ENCODE measurements around the gene KTN1.

GRCh38 chr14:55574988-55575387 lies 5.0 kb upstream of the KTN1 start:
- no peak for TF ChIP-seq CTCF (IDR thresholded peaks at IDR 0.05; ENCODE audit: insufficient read depth, low read length)
- TF ChIP-seq POLR2AphosphoS5 (IDR thresholded peaks at IDR 0.05; ENCODE audit: low read depth) = no peak
- TF ChIP-seq GABPA (IDR thresholded peaks at IDR 0.05; ENCODE audit: low read depth) = no peak
- TF ChIP-seq REST (IDR thresholded peaks at IDR 0.05; ENCODE audit: insufficient replicate concordance, low read depth) = no peak
